ENCODE data around the gene FOXJ3. TPM values are rescaled to one million over a fixed set of nuclear protein-coding genes. Genes with fewer than 3 reads are reported as not detected.

Gene FOXJ3
- total RNA-seq, 1 donor from 2014 or later = 16.1 TPM

GRCh38 chr1:42145764-42146625 lies 189.0 kb downstream of the FOXJ3 start:
- no peak for DNase-seq (ENCODE audit: low read depth, low spot score)

- no peak for DNase-seq (ENCODE audit: low read depth, low spot score)
Measured at GRCh38 chr1:42145389-42145716, 189.7 kb downstream of the FOXJ3 start.

GRCh38 chr1:42144711-42145388 lies 190.2 kb downstream of the FOXJ3 start:
- no peak for DNase-seq (ENCODE audit: low read depth, low spot score)

DNA sequence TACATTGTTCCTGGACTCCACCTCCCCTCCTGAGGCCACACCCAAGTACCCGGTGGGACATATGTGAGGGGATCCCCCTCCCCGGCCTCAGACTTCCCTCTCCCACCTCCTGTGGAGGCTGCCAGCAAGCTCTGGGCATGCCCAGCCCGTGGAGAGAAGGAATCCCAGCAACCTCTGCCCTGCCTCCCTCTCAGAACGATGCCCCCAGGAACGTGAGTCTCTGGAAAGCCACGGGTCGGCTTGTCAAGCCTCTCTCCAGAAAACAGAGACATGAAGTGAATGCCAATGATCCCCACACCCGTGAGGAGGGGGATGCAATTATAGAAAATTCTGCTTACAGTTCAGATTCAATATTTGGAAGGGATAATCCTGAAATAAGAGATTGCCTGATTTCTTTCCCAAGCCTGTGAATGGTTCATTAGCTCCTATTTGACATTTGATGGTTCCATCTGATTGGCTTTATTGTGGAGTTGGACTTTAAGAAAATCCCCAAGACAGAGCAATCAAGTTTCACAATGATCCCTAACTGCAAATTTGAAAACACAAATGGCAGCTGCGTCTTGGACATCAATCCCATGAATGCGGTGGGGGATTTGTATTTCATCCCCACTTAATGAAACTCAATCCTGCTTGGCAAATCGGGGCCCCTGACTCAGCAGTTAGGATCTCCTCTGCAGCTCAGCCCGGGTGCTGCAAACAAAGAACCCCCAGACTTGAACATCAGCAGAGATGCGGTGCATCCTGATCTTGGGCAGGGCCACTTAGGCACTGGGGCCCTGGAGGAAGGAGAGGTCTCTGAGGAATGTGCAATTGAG lies 190.9 kb downstream of the FOXJ3 start:
- DNase-seq (ENCODE audit: low read depth, low spot score) = no peak

DNA sequence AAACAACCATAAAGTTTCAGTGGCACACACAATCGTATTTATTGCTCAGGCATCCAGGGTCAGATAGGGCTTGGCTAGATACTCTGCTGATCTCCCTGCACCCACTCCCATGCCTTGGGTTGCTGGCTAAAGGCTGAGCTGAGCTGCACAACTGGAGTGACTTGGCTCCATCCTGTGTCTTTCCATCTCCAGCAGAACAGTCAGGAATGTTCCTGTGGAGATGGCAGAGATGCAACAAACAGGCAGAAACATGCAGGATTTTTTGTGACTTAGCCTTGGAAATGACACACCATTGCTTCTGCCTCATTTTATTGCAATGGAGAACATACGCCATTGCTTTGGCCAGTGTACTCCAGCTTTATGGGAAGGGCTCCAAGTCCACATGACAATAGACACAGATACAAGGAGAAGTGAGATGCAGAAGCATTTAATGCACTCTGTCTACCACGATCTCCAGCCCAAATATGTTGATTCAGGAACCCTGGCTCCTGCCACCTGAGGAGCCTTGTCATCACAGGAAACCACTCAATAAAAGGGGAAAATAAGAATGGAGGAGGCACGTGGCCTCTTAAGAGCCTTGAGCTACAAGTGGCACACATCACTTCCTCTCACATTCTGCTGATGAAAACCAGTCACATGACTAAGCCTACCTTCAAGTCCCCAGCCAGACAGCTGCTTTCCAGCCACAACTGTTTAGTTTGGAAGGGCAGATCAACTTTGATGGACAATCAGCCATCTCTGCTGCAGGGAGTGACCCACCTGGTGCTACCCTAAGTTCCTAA lies 191.9 kb downstream of the FOXJ3 start:
- DNase-seq (ENCODE audit: low read depth, low spot score) = no peak

GRCh38 chr1:42141978-42142377 lies 193.1 kb downstream of the FOXJ3 start:
- no peak for DNase-seq (ENCODE audit: low read depth, low spot score)

GRCh38 chr1:42140191-42140590 lies 194.8 kb downstream of the FOXJ3 start:
- DNase-seq (ENCODE audit: low read depth, low spot score) = no peak

GRCh38 chr1:42139444-42139843 lies 195.6 kb downstream of the FOXJ3 start:
- DNase-seq (ENCODE audit: low read depth, low spot score) = no peak

DNA sequence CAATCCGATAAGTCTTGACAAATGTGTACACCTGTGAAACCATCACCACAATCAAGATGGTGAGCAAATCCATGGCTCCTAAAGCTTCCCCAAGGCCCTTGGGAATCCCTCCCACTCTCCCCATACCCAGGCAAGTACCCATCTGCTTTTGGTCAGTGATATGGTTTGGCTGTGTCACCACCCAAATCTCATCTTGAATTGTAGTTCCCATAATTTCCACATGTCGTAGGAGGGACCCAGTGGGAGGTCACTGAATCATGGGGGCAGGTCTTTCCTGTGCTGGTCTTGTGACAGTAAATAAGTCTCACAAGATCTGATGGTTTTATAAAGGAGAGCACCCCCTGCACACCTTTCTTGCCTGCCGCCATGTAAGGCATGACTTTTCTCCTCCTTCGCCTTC lies 196.4 kb downstream of the FOXJ3 start:
- DNase-seq (ENCODE audit: low read depth, low spot score) = no peak

DNA sequence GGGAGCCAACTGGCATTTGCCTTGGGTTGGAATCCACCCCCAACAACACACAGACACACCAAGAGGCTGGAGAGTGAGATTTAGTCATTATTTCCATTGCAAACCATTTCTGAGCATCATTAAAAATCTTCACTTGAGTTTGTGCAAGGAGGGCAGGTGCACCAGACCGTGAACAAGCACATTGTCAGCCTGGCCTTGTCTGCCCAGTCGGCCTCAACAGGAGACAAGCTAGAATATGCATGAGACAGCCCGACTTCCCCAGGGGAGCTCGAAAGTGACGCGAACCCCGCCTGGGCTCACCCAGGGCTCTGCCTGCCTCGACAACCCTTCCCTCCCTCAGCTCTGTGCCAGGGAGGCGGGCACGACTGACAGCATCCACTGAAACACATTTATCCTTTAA lies 197.3 kb downstream of the FOXJ3 start:
- no peak for DNase-seq (ENCODE audit: low read depth, low spot score)

DNA sequence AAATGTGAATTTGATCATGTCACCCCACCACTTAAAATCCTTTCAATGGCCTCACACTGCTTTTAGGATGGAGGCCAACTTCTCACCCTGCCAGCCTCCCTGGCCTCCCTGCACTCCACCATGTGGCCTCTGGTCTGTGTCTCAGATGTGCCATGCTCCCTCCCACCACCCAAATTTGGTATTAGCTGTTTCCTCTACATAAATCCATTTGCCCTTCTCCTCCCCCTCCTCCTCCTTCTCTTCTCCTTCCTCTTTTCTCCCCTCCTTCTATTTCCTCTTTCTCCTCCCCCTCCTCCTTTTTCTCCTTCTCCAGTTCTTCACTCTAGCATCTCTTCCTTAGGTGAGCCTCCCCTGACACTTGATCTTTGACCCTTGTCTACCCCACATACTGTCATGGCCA lies 198.6 kb downstream of the FOXJ3 start:
- no peak for DNase-seq (ENCODE audit: low read depth, low spot score)

DNA sequence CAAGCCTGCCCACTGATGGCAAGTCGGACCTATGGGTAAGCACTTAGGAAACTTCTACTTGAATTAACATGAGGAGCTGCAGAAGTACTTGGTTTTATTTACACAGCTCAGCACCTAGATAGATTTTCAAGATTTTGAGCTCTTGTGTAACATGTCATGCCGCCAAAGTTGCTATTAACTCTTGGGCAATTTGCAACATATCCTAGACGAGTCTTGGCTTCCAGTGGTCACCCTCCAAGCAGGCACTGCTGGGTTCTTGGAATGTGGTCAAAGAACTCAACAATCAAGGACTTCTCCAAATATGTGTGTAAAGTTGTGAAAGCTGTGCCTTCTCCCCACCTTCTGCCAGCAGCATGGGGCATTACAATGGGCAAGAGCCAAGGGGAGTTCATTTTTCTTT lies 199.6 kb downstream of the FOXJ3 start:
- no peak for DNase-seq (ENCODE audit: low read depth, low spot score)

- no peak for DNase-seq (ENCODE audit: low read depth, low spot score)
Measured at GRCh38 chr1:42133809-42134526, 201.1 kb downstream of the FOXJ3 start.

GRCh38 chr1:42133390-42133789 lies 201.6 kb downstream of the FOXJ3 start:
- no peak for DNase-seq (ENCODE audit: low read depth, low spot score)

DNA sequence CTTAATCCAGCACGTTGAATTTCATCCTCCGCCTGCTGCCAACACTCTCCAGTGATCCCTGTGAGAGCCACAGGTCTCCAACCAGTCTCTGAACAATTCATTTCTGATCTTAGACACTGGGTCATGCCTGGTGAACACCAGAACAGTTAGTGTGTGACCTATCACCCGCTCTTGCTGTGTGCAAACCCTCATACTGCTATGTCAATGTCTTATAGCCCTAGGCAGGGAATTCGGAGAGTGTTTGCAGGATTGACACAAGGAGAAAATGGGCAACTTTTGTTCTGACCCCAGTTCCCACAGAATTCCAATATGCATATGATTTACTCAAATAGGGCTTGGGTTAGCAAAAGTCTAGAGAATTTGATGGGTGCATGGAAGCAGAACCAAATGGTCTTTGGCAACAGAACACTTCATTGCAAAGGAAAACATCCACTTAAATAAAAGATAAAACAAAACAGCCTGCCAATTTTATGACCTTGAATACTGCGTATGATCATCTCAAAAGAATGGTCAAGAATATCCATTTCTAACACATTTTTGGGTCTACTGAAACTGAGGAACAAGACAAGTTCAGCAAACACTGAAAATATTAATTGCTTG lies 204.9 kb downstream of the FOXJ3 start:
- no peak for DNase-seq (ENCODE audit: low read depth, low spot score)

DNA sequence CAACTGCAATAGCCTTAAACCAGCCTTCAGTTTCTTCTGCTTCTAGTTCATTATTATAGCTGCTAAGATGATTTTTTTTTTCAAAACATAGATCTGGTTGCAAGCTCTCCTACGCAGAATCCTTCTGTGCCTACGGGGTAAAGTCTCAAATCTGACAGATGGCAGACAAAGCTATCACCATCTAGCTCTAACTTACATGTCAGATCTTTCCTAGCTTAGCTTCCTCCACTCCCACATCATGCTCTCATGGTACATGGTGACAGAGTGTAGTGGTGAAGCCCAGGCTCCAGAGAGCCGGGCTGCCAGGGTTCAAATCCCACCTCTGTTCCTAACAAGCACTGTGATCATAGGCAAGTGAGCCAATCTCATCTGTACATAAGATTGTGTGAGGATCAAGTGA lies 206.1 kb downstream of the FOXJ3 start:
- DNase-seq (ENCODE audit: low read depth, low spot score) = no peak

DNA sequence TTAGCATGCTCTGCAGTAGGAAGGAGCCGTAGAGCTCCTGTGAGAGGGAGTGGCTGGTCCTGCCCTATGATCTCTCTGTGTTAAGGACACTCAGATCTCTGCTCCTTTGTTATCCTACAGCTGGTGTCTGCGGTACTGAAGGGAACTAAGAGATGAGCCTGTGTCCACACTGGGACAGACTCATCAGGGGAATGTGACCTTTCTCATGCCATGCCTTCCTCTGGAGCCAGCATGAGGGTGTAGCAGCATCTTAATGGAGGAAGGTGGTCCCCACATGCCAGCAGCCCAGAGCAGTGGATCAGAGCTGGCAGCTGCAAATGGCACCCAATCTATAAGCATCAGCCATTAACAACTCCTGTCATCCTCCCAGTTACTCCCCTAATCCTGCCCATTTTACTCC lies 206.5 kb downstream of the FOXJ3 start:
- DNase-seq (ENCODE audit: low read depth, low spot score) = no peak

- no peak for DNase-seq (ENCODE audit: low read depth, low spot score)
Measured at GRCh38 chr1:42127767-42128166, 207.3 kb downstream of the FOXJ3 start.
